Body of pancreas (tissue), 4 donors: ENCODE measurements around the gene PACS2. TPM values are rescaled to one million over a fixed set of nuclear protein-coding genes. Genes with fewer than 3 reads are reported as not detected.
"Not testable (repeated sequence)": the region's sequence is repeated elsewhere in the genome, so short reads cannot be mapped to it uniquely, and the experiment has no call there.

Experiments
- ATAC-seq: fragments of 150-250 bp; one replicate; pipeline ENCODE4 v1.9.1; 2016
- DNase-seq, 4 donors: peaks; one replicate each; pipeline ENCODE4 v3.0.0-alpha.2; 2019
- H3K27ac ChIP-seq, 4 donors: fragments of 200-600 bp; sonication (generic); 1 replicate in 3 of 4; 2 replicates in 1 of 4; pipeline versions ENCODE4 v1.5.1 to v1.6.1; 2016 to 2019; ENCODE audit warnings: mild to moderate bottlenecking in 1 of 4, mixed read lengths in 1 of 4, moderate library complexity in 1 of 4
- H3K27me3 ChIP-seq, 2 donors: fragments of 200-600 bp; sonication (generic); one replicate each; pipeline ENCODE4 v1.6.0; 2016; ENCODE audit warnings: mild to moderate bottlenecking in 1 of 2
- H3K36me3 ChIP-seq, 2 donors: fragments of 200-600 bp; sonication (generic); replicated peaks in 1 of 2; 2 replicates each; pipeline ENCODE4 v1.5.1; 2016; ENCODE audit warnings: low read depth in 2 of 2; ENCODE audit not compliant: insufficient read depth in 1 of 2
- H3K4me1 ChIP-seq: fragments of 200-600 bp; sonication (generic); one replicate; pipeline ENCODE4 v1.6.0; 2016
- H3K4me3 ChIP-seq, 2 donors: fragments of 200-600 bp; sonication (generic); 1 replicate in 1 of 2; 2 replicates in 1 of 2; pipeline ENCODE4 v1.5.1; 2016 to 2019
- H3K9me3 ChIP-seq, 3 donors: fragments of 200-600 bp; sonication (generic); 1 replicate in 2 of 3; 2 replicates in 1 of 3; pipeline ENCODE4 v1.5.1; 2016
- POLR2A ChIP-seq, 3 donors: fragments of 450-650 bp; IDR thresholded peaks; one replicate each; pipeline ENCODE4 v1.6.1; 2016; ENCODE audit warnings: antibody characterized with exemption in 3 of 3, mild to moderate bottlenecking in 2 of 3
- WGBS, 2 donors: methylation state at CpG; one replicate each; pipeline ENCODE4 v1.1.5; 2017; 5-methylcytosine and 5-hydroxymethylcytosine counted together
- intact Hi-C: fragments of 100-400 bp; cut with DNase I; formaldehyde crosslinking; loops from one replicate; pipeline ENCODE4 v1.15.1; 2023
- total RNA-seq, 2 donors: library from RNA; depleted of rRNA; stranded (reverse); fragments of >200 nt; gene quantifications; one replicate each; pipeline ENCODE4 v1.1.0, GENCODE V29; 2016
- TF ChIP-seq, protein P1 (sequence below), 7 experiments: fragments of 450-650 bp in 4 of 7; fragments of 200-600 bp in 3 of 7; sonication (generic) in 3 of 7; IDR thresholded peaks; one replicate each; pipeline ENCODE4 v1.5.1; 2016 to 2019; ENCODE audit warnings: antibody characterized with exemption in 7 of 7

PACS2 gene
- total RNA-seq, 2 donors from 2014 or later: 56.6 to 102 TPM

GRCh38 chr14:105333020-105333490, 18.5 kb downstream of the PACS2 start:
- H3K9me3 ChIP-seq: no peaks in the 10 kb centered on the region
- no peak for DNase-seq
- no peak for TF ChIP-seq POLR2A (IDR thresholded peaks at IDR 0.05)
- TF ChIP-seq, protein P1, sequence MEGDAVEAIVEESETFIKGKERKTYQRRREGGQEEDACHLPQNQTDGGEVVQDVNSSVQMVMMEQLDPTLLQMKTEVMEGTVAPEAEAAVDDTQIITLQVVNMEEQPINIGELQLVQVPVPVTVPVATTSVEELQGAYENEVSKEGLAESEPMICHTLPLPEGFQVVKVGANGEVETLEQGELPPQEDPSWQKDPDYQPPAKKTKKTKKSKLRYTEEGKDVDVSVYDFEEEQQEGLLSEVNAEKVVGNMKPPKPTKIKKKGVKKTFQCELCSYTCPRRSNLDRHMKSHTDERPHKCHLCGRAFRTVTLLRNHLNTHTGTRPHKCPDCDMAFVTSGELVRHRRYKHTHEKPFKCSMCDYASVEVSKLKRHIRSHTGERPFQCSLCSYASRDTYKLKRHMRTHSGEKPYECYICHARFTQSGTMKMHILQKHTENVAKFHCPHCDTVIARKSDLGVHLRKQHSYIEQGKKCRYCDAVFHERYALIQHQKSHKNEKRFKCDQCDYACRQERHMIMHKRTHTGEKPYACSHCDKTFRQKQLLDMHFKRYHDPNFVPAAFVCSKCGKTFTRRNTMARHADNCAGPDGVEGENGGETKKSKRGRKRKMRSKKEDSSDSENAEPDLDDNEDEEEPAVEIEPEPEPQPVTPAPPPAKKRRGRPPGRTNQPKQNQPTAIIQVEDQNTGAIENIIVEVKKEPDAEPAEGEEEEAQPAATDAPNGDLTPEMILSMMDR (IDR thresholded peaks at IDR 0.05): no peak
- ATAC-seq: no peak
- H3K4me3 ChIP-seq: no peak overlapping the region
- H3K27me3 ChIP-seq: no peaks in the 10 kb centered on the region
- intact Hi-C loops: no loop called here
- peaks cover 56% of the 10 kb centered on the region for H3K4me1 ChIP-seq
- no peaks in the 10 kb centered on the region for H3K36me3 ChIP-seq
- H3K27ac ChIP-seq: no peak overlapping the region
- WGBS, 2 donors: 81 to 89% methylated on average over 6 to 15 of the region's 15 CpGs

GRCh38 chr14:105333613-105334364, 19.2 kb downstream of the PACS2 start:
- TF ChIP-seq, protein P1 (IDR thresholded peaks at IDR 0.05): no peak
- TF ChIP-seq POLR2A (IDR thresholded peaks at IDR 0.05): no peak
- Histone ChIP-seq H3K4me3 (no peak overlapping the region), H3K9me3 (no peaks in the 10 kb centered on the region), H3K27ac (no peak overlapping the region), H3K36me3 (no peaks in the 10 kb centered on the region), H3K4me1 (peaks cover 50% of the 10 kb centered on the region), H3K27me3 (no peaks in the 10 kb centered on the region)
- 69% methylated on average over 18 of the region's 18 CpGs; no CpG with 5 or more reads in 1 of the 2 donors for WGBS, 2 donors
- DNase-seq (peak in 2 of 4 donors; percentile 8 to 60), ATAC-seq (no peak)
- intact Hi-C loops: no loop called here

DNA sequence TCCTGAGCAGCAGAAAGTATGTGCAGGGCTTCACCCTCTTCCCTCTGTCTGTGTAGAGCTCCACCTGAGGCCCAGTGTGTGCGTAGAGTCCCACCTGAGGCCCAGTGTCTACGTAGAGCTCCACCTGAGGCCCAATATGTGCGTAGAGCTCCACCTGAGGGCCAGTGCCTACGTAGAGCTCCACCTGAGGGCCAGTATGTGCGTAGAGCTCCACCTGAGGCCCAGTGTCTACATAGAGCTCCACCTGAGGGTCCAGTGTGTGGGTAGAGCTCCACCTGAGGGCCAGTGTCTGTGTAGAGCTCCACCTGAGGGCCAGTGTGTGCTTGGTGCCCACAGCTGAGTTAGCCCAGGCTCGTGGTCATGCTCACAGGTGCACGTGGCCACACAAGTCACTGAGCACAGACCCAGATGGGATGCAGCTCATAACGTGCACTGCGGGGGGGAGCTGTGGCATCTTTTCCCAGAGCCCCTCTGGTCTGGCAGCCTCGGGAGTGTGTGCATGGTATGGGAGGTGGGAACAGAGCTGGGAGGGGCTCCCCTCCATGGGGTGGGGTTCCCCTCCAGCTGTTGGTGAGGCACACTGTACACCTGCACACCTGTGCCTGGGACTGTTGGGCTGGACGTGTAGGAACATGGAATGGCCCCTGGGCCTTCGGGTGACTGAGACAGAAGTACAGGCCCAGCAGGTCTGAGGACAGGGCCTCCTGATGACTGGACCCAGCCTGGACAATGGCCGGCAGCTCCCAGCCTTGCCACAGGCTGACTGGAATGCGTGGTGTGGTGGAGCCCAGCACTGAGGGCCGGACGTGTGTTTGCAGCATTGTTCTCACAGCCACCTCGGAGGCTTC, 20.1 kb downstream of the PACS2 start:
- intact Hi-C loops: no loop called here
- ATAC-seq (no peak), DNase-seq (peak in 2 of 4 donors; percentile 5 to 7)
- Histone ChIP-seq H3K4me1 (peaks cover 42% of the 10 kb centered on the region), H3K4me3 (no peak overlapping the region), H3K9me3 (no peaks in the 10 kb centered on the region), H3K27me3 (no peaks in the 10 kb centered on the region), H3K36me3 (no peaks in the 10 kb centered on the region), H3K27ac (no peak overlapping the region)
- TF ChIP-seq, protein P1 (IDR thresholded peaks at IDR 0.05): no peak
- TF ChIP-seq POLR2A (IDR thresholded peaks at IDR 0.05): no peak
- 80 to 89% methylated on average over 1 to 17 of the region's 17 CpGs for WGBS, 2 donors

DNA sequence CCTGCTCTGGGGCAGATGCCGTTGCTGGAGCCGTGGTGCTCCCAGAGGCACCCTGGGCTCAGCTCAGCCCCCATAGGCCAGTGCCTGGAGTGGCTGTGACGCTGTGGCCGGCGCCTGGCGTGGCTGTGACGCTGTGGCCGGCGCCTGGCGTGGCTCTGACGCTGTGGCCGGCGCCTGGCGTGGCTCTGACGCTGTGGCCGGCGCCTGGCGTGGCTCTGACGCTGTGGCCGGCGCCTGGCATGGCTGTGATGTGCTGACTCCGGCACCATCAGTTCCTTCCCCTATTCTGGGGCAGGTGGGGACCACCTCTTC, 20.6 kb downstream of the PACS2 start:
- ATAC-seq, DNase-seq: not testable (repeated sequence)

GRCh38 chr14:105335735-105336476, 21.4 kb downstream of the PACS2 start:
- DNase-seq (peak; percentile 59 to 83 (median 68)), ATAC-seq (peak; percentile 64)
- peaks cover 40% of the 10 kb centered on the region for H3K4me1 ChIP-seq
- no peaks in the 10 kb centered on the region for H3K36me3 ChIP-seq
- TF ChIP-seq POLR2A (IDR thresholded peaks at IDR 0.05): no peak
- TF ChIP-seq, protein P1 (IDR thresholded peaks at IDR 0.05): no peak
- intact Hi-C loops: no loop called here
- 51 to 75% methylated on average over 14 to 33 of the region's 33 CpGs for WGBS, 2 donors
- H3K4me3 ChIP-seq: no peak overlapping the region
- no peak overlapping the region for H3K27ac ChIP-seq
- no peaks in the 10 kb centered on the region for H3K9me3 ChIP-seq
- no peaks in the 10 kb centered on the region for H3K27me3 ChIP-seq

More for the DNA sequence above, 20.6 kb downstream of the PACS2 start:
- H3K27me3 ChIP-seq, H3K9me3 ChIP-seq, H3K4me3 ChIP-seq, intact Hi-C loops, H3K27ac ChIP-seq, H3K36me3 ChIP-seq: not testable (repeated sequence)
- H3K4me1 ChIP-seq: peaks cover 40% of the 10 kb centered on the region
- WGBS, 2 donors: 97% methylated on average over 17 of the region's 22 CpGs; no CpG with 5 or more reads in 1 of the 2 donors
